ENCODE data around the gene KRT81. TPM values are rescaled to one million over a fixed set of nuclear protein-coding genes. Genes with fewer than 3 reads are reported as not detected.

Gene KRT81
- total and polyA plus RNA-seq, 7 donors: 0.03 to 0.14 TPM; not detected in 5

DNA sequence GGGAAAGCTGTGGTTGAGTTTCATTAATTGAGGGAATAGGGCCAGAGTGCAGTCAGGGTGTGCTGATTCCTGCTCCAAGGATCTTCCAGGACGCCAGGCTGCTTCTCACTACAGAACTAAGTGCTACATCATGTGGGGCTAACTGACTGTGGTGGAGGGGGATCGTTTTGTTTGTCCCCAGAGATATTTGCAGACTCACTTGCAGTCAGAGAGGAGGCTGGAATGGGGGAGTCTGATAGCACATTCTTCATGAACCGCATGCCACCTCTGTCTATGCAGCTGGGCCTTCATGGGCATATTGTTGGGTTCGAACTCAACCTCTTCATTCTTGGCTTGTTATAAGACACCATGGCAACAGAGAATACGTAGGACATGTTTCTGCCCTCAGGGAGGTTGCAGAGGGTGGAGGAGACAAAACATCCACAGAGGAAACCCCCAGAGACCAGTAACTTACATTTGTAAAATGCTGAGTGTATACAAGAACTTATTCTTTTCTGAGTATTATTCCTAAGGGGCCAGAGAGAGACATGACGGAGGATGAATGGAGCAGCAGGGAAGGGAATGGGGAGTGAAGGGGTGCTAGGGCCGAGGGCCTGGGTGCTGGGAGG lies 45.3 kb downstream of the KRT81 start:
- Histone ChIP-seq H3K4me3 (no peak overlapping the region), H3K27me3 (ENCODE audit: insufficient read depth in 3 of 3, low read length in 2 of 3) (no peaks in the 10 kb centered on the region), H3K4me1 (peaks cover 43% of the 10 kb centered on the region), H3K9me3 (no peaks in the 10 kb centered on the region), H3K27ac (no peak overlapping the region), H3K36me3 (ENCODE audit: insufficient read depth in 1 of 2, low read depth in 1 of 2) (no peaks in the 10 kb centered on the region)
- intact Hi-C loops (cut with DNase I): no loop called here
- TF ChIP-seq, protein P1, sequence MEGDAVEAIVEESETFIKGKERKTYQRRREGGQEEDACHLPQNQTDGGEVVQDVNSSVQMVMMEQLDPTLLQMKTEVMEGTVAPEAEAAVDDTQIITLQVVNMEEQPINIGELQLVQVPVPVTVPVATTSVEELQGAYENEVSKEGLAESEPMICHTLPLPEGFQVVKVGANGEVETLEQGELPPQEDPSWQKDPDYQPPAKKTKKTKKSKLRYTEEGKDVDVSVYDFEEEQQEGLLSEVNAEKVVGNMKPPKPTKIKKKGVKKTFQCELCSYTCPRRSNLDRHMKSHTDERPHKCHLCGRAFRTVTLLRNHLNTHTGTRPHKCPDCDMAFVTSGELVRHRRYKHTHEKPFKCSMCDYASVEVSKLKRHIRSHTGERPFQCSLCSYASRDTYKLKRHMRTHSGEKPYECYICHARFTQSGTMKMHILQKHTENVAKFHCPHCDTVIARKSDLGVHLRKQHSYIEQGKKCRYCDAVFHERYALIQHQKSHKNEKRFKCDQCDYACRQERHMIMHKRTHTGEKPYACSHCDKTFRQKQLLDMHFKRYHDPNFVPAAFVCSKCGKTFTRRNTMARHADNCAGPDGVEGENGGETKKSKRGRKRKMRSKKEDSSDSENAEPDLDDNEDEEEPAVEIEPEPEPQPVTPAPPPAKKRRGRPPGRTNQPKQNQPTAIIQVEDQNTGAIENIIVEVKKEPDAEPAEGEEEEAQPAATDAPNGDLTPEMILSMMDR (IDR thresholded peaks at IDR 0.05): no peak
- peak in 1 of 2 donors; percentile 5 for DNase-seq
- WGBS, 3 donors: 75 to 86% (median 85%) methylated on average over 7 of the region's 7 CpGs
- ATAC-seq: no peak

DNA sequence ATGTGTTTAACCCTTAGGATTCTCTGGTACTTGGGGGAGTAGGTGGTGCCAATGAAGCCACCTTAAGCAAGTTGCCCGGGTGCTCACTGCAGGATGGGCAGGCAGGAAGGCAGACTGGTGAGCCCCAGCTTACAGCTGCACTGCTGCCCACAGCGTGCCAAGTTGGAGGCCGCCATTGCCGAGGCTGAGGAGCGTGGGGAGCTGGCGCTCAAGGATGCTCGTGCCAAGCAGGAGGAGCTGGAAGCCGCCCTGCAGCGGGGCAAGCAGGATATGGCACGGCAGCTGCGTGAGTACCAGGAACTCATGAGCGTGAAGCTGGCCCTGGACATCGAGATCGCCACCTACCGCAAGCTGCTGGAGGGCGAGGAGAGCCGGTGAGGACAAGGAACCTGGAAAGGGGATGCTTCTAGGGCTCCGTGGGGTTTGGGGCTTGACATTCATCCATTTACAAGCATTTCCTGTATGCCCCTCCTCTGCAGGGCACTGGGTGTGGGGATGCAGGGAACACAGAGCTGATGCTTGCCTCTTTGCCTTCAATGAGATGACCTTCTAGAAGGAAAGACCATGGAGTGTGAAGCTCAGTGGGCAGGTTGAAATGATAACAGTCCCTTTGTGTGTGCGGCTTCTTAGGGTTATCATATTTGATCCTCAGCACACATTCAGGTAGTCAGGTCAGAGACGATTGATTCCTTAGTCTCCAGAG lies 45.9 kb downstream of the KRT81 start:
- H3K27me3 ChIP-seq (ENCODE audit: insufficient read depth in 3 of 3, low read length in 2 of 3): no peaks in the 10 kb centered on the region
- DNase-seq: peak in 1 of 2 donors; percentile 67
- WGBS, 3 donors: 40 to 61% (median 58%) methylated on average over 20 of the region's 20 CpGs

DNA sequence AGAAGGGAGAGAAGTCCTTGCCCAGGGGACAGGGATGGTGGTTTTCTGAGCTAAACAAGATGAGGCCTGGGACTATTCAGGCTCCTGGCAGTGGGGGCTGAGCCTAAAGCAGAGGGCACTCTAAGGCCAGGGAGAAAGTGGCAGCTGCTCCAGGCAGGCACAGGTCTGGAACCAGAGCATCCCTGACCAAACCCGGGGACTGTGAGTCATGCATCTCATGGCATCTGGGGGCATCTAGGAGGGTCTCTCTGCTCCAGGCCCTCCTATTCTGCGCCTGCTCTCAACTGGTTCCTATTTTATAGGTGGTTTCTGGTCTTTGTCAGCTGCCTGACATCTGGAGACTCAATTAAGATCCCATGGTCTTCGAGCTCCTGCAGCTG lies 46.7 kb downstream of the KRT81 start:
- ATAC-seq (no peak), DNase-seq (peak in 1 of 2 donors; percentile 23)
- H3K27me3 ChIP-seq (ENCODE audit: insufficient read depth in 3 of 3, low read length in 2 of 3): no peaks in the 10 kb centered on the region
- intact Hi-C loops (cut with DNase I): no loop called here
- no peaks in the 10 kb centered on the region for H3K9me3 ChIP-seq
- no peaks in the 10 kb centered on the region for H3K36me3 ChIP-seq (ENCODE audit: insufficient read depth in 1 of 2, low read depth in 1 of 2)
- WGBS, 3 donors: 63 to 72% (median 69%) methylated on average over 3 of the region's 3 CpGs
- no peak overlapping the region for H3K4me3 ChIP-seq
- H3K27ac ChIP-seq: no peak overlapping the region
- TF ChIP-seq, protein P1 (IDR thresholded peaks at IDR 0.05): no peak
- peaks cover 43% of the 10 kb centered on the region for H3K4me1 ChIP-seq

More for the DNA sequence above, 45.9 kb downstream of the KRT81 start:
- intact Hi-C loops (cut with DNase I): no loop called here
- Histone ChIP-seq H3K4me1 (peaks cover 43% of the 10 kb centered on the region), H3K36me3 (ENCODE audit: insufficient read depth in 1 of 2, low read depth in 1 of 2) (no peaks in the 10 kb centered on the region), H3K27ac (no peak overlapping the region), H3K4me3 (no peak overlapping the region), H3K9me3 (no peaks in the 10 kb centered on the region)
- TF ChIP-seq, protein P1 (IDR thresholded peaks at IDR 0.05): no peak
- peak in 3 of 4 donors; percentile 16 to 52 (median 23) for ATAC-seq

DNA sequence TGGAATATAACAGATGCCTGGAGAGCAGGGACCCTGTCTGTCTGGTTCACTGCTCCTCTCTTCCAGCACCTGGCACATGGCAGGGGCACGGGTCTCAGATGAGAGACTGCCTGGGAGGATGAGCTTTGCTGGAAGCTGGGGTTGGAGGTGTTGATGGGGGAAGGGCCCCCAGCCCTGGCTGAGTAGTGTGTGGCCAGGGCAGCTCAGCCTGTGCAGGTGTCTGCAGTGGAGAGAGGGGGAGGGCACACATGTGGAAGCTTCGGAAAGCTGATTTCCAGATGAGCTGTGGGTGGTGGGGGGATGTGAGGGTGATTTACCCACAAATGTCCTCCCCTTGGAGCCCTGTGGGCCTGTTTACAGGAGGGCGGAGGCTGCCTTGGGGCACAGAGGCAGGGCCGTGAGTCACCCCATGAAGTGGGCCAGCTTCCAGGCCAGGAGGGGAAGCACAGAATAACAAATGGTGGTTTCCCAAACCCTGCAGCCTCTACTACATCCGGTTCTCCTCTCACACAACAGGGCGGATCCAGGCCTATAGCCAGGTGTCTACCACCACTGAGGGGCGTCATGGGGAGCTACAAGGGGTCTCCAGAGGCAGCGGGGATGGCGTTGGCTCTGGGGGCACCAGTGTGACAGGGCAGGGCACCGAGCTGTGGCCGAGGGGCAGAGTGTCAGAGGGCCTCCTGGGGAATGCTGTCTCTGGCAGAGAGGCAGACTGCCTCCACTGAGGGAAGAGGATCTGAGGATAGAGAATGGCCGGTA lies 47.3 kb downstream of the KRT81 start:
- Histone ChIP-seq H3K36me3 (ENCODE audit: insufficient read depth in 1 of 2, low read depth in 1 of 2) (no peaks in the 10 kb centered on the region), H3K9me3 (no peaks in the 10 kb centered on the region), H3K4me3 (no peak overlapping the region), H3K27me3 (ENCODE audit: insufficient read depth in 3 of 3, low read length in 2 of 3) (no peaks in the 10 kb centered on the region), H3K27ac (no peak overlapping the region), H3K4me1 (peaks cover 37% of the 10 kb centered on the region)
- intact Hi-C loops (cut with DNase I): no loop called here
- ATAC-seq (peak; percentile 54 to 67 (median 62)), DNase-seq (peak; percentile 86 to 88)
- WGBS, 3 donors: 40 to 53% (median 49%) methylated on average over 12 of the region's 12 CpGs
- TF ChIP-seq, protein P1 (IDR thresholded peaks at IDR 0.05): no peak
